CD4-positive, alpha-beta T cell (primary cell): ENCODE data around the gene AMZ1. TPM values are rescaled to one million over a fixed set of nuclear protein-coding genes. Genes with fewer than 3 reads are reported as not detected.

Experiments used
- ATAC-seq: fragments of 200-7000 bp; cut with Tn5 transposase; one replicate; pipeline ENCODE4 v1.10.0; 2022; ENCODE audit warnings: mild to moderate bottlenecking; ENCODE audit not compliant: poor library complexity
- CTCF ChIA-PET: fragments of 350-600 bp; sonication (Branson Sonifier 250); formaldehyde crosslinking; loops from one replicate; lab custom pipeline; 2021; ENCODE audit warnings: antibody characterized with exemption, inconsistent platforms; lab: Charles Lee
- POLR2A ChIA-PET: fragments of 350-600 bp; sonication (Branson Sonifier 250); formaldehyde crosslinking; loops from one replicate; lab custom pipeline; 2021; ENCODE audit warnings: antibody characterized with exemption, inconsistent platforms; lab: Charles Lee
- DNase-seq, 14 experiments: peaks; one replicate each; pipeline ENCODE4 v3.0.0-alpha.2; 2013 to 2020; ENCODE audit warnings: mixed read lengths in 2 of 14
- H3K27ac ChIP-seq, 2 donors: one replicate each; pipeline versions ENCODE4 v1.5.1 to v1.7.0; 2013; ENCODE audit warnings: low read length in 2 of 2, low read depth in 1 of 2, mild to moderate bottlenecking in 1 of 2
- H3K27me3 ChIP-seq, 2 experiments: 1 replicate in 1 of 2; 2 replicates in 1 of 2; pipeline versions ENCODE4 v1.6.1 to v1.7.0; 2013; ENCODE audit warnings: low read length in 2 of 2, control low read depth in 1 of 2, mild to moderate bottlenecking in 1 of 2, moderate library complexity in 1 of 2; ENCODE audit not compliant: insufficient read depth in 2 of 2, control insufficient read depth in 1 of 2
- H3K36me3 ChIP-seq: one replicate; pipeline ENCODE4 v1.6.1; 2013; ENCODE audit warnings: low read length, control low read depth; ENCODE audit not compliant: insufficient read depth
- H3K4me1 ChIP-seq: one replicate; pipeline ENCODE4 v1.6.1; 2013; ENCODE audit warnings: low read length, control low read depth; ENCODE audit not compliant: insufficient read depth
- H3K4me3 ChIP-seq: one replicate; pipeline ENCODE4 v1.5.1; 2013; ENCODE audit warnings: mild to moderate bottlenecking, low read length, moderate library complexity
- H3K9me3 ChIP-seq, 2 experiments: 1 replicate in 1 of 2; 2 replicates in 1 of 2; pipeline versions ENCODE4 v1.6.1 to v1.7.0; 2013; ENCODE audit warnings: low read length in 2 of 2, mild to moderate bottlenecking in 2 of 2, control low read depth in 1 of 2, moderate library complexity in 1 of 2; ENCODE audit not compliant: control insufficient read depth in 1 of 2, insufficient read depth in 1 of 2
- H3K27ac Mint-ChIP-seq: one replicate; pipeline ENCODE4 v1.8.0; 2020; ENCODE audit warnings: mixed read lengths
- H3K27me3 Mint-ChIP-seq: one replicate; pipeline ENCODE4 v1.8.0; 2021; ENCODE audit warnings: mixed read lengths
- H3K36me3 Mint-ChIP-seq: one replicate; pipeline ENCODE4 v1.8.0; 2021; ENCODE audit warnings: low read depth, mixed read lengths
- H3K4me1 Mint-ChIP-seq: one replicate; pipeline ENCODE4 v1.8.0; 2021; ENCODE audit warnings: low read depth, mixed read lengths
- H3K4me3 Mint-ChIP-seq: one replicate; pipeline ENCODE4 v1.8.0; 2020; ENCODE audit warnings: mild to moderate bottlenecking, mixed read lengths
- H3K9me3 Mint-ChIP-seq: one replicate; pipeline ENCODE4 v1.8.0; 2020; ENCODE audit warnings: mixed read lengths
- intact Hi-C, 2 experiments: fragments of 100-400 bp; cut with DNase I in 1 of 2; cut with micrococcal nuclease in 1 of 2; formaldehyde crosslinking; loops; one replicate each; pipeline versions ENCODE4 v1.15.1 to v1.9.0; 2023 to 2025; cut with DNase I, micrococcal nuclease
- total RNA-seq, 174 experiments: library from RNA in 2 of 174; stranded (reverse) in 2 of 174; gene quantifications; one replicate each; pipeline ENCODE4 v1.2.3 and lab custom pipeline; 2021 to 2026
- TF ChIP-seq, protein P1 (sequence below): fragments of 200-600 bp; IDR thresholded peaks from one replicate; pipeline ENCODE4 v1.8.0; 2022; ENCODE audit warnings: antibody characterized with exemption, mild to moderate bottlenecking

The AMZ1 gene
- total RNA-seq, 2 experiments from 2014 or later, result 0.25 to 0.36 TPM

DNA sequence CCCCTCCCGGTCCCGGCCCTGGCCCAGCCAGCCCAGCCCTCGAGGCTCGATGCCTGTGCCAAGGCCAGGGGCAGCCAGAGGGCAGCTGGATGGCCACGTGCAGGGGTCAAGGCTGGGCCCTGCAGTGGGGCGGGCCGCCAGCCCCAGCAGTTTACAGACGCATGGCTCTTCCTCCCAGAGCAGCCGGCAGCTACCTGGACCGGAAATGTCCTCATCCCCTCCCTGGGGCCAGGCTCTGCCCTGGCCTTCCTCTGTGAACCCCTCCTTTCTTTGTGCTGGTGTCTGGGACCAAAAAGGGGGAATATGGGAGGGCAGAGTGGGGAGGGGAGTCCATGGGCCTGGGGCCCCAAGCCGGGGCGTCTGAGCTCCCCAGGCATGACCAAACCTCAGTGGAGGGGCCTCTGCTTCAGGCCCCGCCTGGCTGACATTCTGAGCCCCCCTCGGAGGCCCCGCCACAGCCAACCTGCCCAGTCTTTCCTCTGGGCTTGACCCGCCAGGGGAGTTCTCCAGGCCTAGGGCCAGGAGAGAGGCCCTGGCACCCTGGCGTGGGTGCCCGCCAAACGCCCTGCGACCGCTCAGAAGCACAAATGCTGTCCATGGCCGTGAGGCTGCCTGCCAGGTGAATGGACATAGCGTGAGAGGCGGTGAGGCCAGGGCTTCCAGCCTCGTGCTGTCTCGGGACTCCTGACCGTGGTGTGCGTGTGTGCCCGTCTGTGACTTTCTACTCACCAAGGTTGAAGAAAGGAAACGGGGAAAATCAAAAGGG, 24.7 kb upstream of the AMZ1 start:
- Histone ChIP-seq H3K27ac (no peak overlapping the region), H3K27me3 (peaks cover 3 to 7% of the 10 kb centered on the region in 2 experiments), H3K4me1 (no peaks in the 10 kb centered on the region), H3K36me3 (no peaks in the 10 kb centered on the region), H3K4me3 (no peak overlapping the region), H3K9me3 (peaks cover 0 to 16% of the 10 kb centered on the region in 2 experiments)
- no peaks in the 10 kb centered on the region for H3K9me3 Mint-ChIP-seq
- intact Hi-C loops, result no loop called here
- POLR2A ChIA-PET, result no interaction called here
- CTCF ChIA-PET, result no interaction called here
- H3K4me1 Mint-ChIP-seq, result no peaks in the 10 kb centered on the region
- peak in 1 of 14 experiments; percentile 16 for DNase-seq
- TF ChIP-seq, protein P1, sequence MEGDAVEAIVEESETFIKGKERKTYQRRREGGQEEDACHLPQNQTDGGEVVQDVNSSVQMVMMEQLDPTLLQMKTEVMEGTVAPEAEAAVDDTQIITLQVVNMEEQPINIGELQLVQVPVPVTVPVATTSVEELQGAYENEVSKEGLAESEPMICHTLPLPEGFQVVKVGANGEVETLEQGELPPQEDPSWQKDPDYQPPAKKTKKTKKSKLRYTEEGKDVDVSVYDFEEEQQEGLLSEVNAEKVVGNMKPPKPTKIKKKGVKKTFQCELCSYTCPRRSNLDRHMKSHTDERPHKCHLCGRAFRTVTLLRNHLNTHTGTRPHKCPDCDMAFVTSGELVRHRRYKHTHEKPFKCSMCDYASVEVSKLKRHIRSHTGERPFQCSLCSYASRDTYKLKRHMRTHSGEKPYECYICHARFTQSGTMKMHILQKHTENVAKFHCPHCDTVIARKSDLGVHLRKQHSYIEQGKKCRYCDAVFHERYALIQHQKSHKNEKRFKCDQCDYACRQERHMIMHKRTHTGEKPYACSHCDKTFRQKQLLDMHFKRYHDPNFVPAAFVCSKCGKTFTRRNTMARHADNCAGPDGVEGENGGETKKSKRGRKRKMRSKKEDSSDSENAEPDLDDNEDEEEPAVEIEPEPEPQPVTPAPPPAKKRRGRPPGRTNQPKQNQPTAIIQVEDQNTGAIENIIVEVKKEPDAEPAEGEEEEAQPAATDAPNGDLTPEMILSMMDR, result no peak
- peaks cover 5% of the 10 kb centered on the region for H3K27me3 Mint-ChIP-seq
- no peak for ATAC-seq
- H3K27ac Mint-ChIP-seq, result no peak overlapping the region
- no peaks in the 10 kb centered on the region for H3K36me3 Mint-ChIP-seq
- no peak overlapping the region for H3K4me3 Mint-ChIP-seq

DNA sequence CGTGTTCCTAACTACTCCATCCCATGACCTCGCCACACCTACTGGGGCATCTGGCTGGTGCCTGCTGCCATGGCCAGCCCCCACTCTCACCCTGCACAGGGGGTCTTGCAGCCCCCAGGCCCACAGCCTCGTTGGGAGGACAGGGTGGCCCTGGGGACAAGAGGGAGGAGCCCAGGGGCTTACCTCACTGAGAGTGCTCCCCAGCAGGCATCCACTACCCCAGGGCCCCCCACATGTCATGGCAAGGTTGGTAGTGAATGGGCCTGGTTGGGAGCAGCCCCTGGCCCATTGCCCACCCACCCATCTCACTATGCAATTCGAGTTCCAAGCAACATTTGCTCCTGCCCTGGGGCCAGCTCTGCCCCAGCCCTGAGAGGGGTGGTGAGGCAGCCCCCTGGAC, 24.0 kb upstream of the AMZ1 start:
- peaks cover 5% of the 10 kb centered on the region for H3K27me3 Mint-ChIP-seq
- ATAC-seq (no peak), DNase-seq (peak in 1 of 14 experiments; percentile 13)
- TF ChIP-seq, protein P1, result no peak
- intact Hi-C loops, result no loop called here
- Histone ChIP-seq H3K36me3 (no peaks in the 10 kb centered on the region), H3K4me1 (no peaks in the 10 kb centered on the region), H3K27me3 (peaks cover 3 to 7% of the 10 kb centered on the region in 2 experiments), H3K27ac (no peak overlapping the region), H3K9me3 (peaks cover 0 to 16% of the 10 kb centered on the region in 2 experiments), H3K4me3 (no peak overlapping the region)
- no peaks in the 10 kb centered on the region for H3K9me3 Mint-ChIP-seq
- ChIA-PET POLR2A (no interaction called here), CTCF (no interaction called here)
- H3K4me3 Mint-ChIP-seq, result no peak overlapping the region
- H3K4me1 Mint-ChIP-seq, result no peaks in the 10 kb centered on the region
- H3K27ac Mint-ChIP-seq, result no peak overlapping the region
- H3K36me3 Mint-ChIP-seq, result no peaks in the 10 kb centered on the region

DNA sequence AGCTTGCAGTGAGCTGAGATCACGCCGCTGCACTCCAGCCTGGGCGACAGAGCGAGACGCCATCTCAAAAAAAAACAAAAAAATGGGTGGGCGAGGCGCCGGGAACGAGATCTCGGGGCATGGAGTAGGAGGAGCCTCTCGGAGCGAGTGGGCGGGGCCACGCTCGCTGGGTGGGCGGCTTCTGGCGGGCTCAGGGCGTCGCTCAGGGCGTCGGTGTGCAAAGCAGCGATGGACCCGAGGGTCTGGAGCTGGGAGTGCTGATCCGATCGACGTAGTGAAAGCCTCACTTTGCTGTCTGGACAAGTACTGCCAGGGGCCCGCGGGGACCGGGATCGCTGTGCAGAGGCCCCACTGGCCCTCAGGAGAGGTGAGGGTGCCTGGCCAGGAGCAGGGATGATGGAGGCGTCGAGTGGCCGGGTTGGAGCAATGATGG, 22.6 kb upstream of the AMZ1 start:
- DNase-seq (no peak), ATAC-seq (no peak)
- Histone ChIP-seq H3K4me1 (no peaks in the 10 kb centered on the region), H3K27ac (no peak overlapping the region), H3K27me3 (peaks cover 3 to 7% of the 10 kb centered on the region in 2 experiments), H3K9me3 (peaks cover 0 to 16% of the 10 kb centered on the region in 2 experiments), H3K4me3 (no peak overlapping the region), H3K36me3 (no peaks in the 10 kb centered on the region)
- Mint-ChIP-seq H3K27me3 (peaks cover 12% of the 10 kb centered on the region), H3K27ac (no peak overlapping the region), H3K4me3 (no peak overlapping the region), H3K4me1 (no peaks in the 10 kb centered on the region), H3K36me3 (no peaks in the 10 kb centered on the region), H3K9me3 (no peaks in the 10 kb centered on the region)
- ChIA-PET POLR2A (no interaction called here), CTCF (no interaction called here)
- TF ChIP-seq, protein P1, result no peak
- intact Hi-C loops, result no loop called here
